GM23338 (cell line): ENCODE data around the gene MTA3.

ENCODE experiments used
- CREB1 ChIP-seq: fragments of 250-450 bp; sonication (Bioruptor Pico); IDR thresholded peaks from 2 replicates; pipeline ENCODE4 v1.5.0; 2020; ENCODE audit warnings: low read depth, mild to moderate bottlenecking, moderate library complexity
- CTCF ChIP-seq, 2 experiments: fragments of 200-600 bp in 1 of 2; sonication (generic) in 1 of 2; conservative IDR thresholded peaks; 2 replicates each; pipeline versions ENCODE4 v1.5.1 to v1.6.1; 2016 to 2017; ENCODE audit warnings: antibody characterized with exemption in 2 of 2, low read depth in 2 of 2, mild to moderate bottlenecking in 2 of 2, moderate library complexity in 1 of 2
- EZH2 ChIP-seq: fragments of 200-600 bp; sonication (generic); IDR thresholded peaks from one replicate; pipeline ENCODE4 v1.8.0; 2017; ENCODE audit warnings: antibody characterized with exemption, mild to moderate bottlenecking, low read depth; ENCODE audit not compliant: unreplicated experiment
- EZH2phosphoT487 ChIP-seq: fragments of 200-600 bp; sonication (generic); IDR thresholded peaks from one replicate; pipeline ENCODE4 v1.8.1; 2018; ENCODE audit warnings: antibody characterized with exemption; ENCODE audit not compliant: unreplicated experiment
- NANOG ChIP-seq: IDR thresholded peaks from 2 replicates; pipeline ENCODE4 v1.6.1; 2016; ENCODE audit warnings: antibody characterized with exemption, borderline replicate concordance
- POLR2AphosphoS5 ChIP-seq: IDR thresholded peaks from 2 replicates; pipeline ENCODE4 v1.6.1; 2016; ENCODE audit warnings: antibody characterized with exemption, low read depth
- REST ChIP-seq: IDR thresholded peaks from one replicate; pipeline ENCODE4 v1.6.1; 2018; ENCODE audit warnings: antibody characterized with exemption; ENCODE audit not compliant: unreplicated experiment
- ZNF331 ChIP-seq: fragments of 250-450 bp; sonication (Bioruptor Pico); IDR thresholded peaks from 2 replicates; pipeline ENCODE4 v1.5.0; 2020; ENCODE audit warnings: low read depth, mild to moderate bottlenecking, moderate library complexity

- TF ChIP-seq CTCF (conservative IDR thresholded peaks at IDR 0.05; ENCODE audit: low read depth in 2 of 2) (no peak), EZH2 (no peak), POLR2AphosphoS5 (no peak), EZH2phosphoT487 (no peak), REST (no peak), CREB1 (CRISPR knock-in tag) (no peak), NANOG (no peak), ZNF331 (CRISPR knock-in tag) (no peak)
These were observed 14.0 kb upstream of the MTA3 start for GRCh38 chr2:42554392-42554791.
